IMR-90 (cell line): ENCODE measurements around the gene WIPI1. TPM values are rescaled to one million over a fixed set of nuclear protein-coding genes. Genes with fewer than 3 reads are reported as not detected.

Experiments used
- ATAC-seq: fragments of 200-7000 bp; cut with Tn5 transposase; 2 replicates; pipeline ENCODE4 v1.9.1; 2020; ENCODE audit warnings: low read depth, mild to moderate bottlenecking, moderate library complexity
- BruUV-seq: library from RNA; stranded (reverse); fragments of 400-500 nt; replicated peaks from 2 replicates; lab custom pipeline; 2021; lab: Mats Ljungman, UMichigan
- CTCF ChIA-PET: fragments of 300-600 bp; formaldehyde crosslinking; extraction: SDS; loops from one replicate; lab custom pipeline; 2021; ENCODE audit warnings: antibody characterized with exemption; lab: Yijun Ruan, JAX
- POLR2A ChIA-PET: fragments of 300-600 bp; sonication (Branson Sonifier 250); formaldehyde crosslinking; loops from one replicate; lab custom pipeline; 2022; ENCODE audit warnings: antibody characterized with exemption; ENCODE audit not compliant: unreplicated experiment; lab: Charles Lee
- DNase-seq: peaks from one replicate; pipeline ENCODE4 v3.0.0; 2013
- H2AFZ ChIP-seq: replicated peaks from 2 replicates; pipeline ENCODE3; 2013; ENCODE audit warnings: low read length, mild to moderate bottlenecking; ENCODE audit not compliant: poor library complexity
- H2AK5ac ChIP-seq: 2 replicates; pipeline ENCODE4 v1.6.1; 2013; ENCODE audit warnings: low read depth, low read length, inconsistent platforms
- H2AK9ac ChIP-seq: replicated peaks from 2 replicates; pipeline ENCODE3; 2013; ENCODE audit warnings: mild to moderate bottlenecking, low read depth, low read length, moderate library complexity; ENCODE audit not compliant: poor library complexity
- H2BK120ac ChIP-seq: 2 replicates; pipeline ENCODE4 v1.6.1; 2013; ENCODE audit warnings: low read depth, low read length, inconsistent platforms
- H2BK15ac ChIP-seq: 3 replicates; pipeline ENCODE4 v1.6.1; 2013; ENCODE audit warnings: low read depth, low read length, inconsistent platforms
- H2BK20ac ChIP-seq: 2 replicates; pipeline ENCODE4 v1.6.1; 2013; ENCODE audit warnings: low read depth, mild to moderate bottlenecking, inconsistent platforms, low read length, moderate library complexity
- H2BK5ac ChIP-seq: 2 replicates; pipeline ENCODE4 v1.6.1; 2013; ENCODE audit warnings: mild to moderate bottlenecking, low read depth, low read length, inconsistent platforms; ENCODE audit not compliant: poor library complexity, severe bottlenecking
- H3K14ac ChIP-seq: replicated peaks from 2 replicates; pipeline ENCODE4 v1.6.1; 2013; ENCODE audit warnings: low read depth, low read length, inconsistent platforms
- H3K18ac ChIP-seq: 2 replicates; pipeline ENCODE4 v1.6.1; 2013; ENCODE audit warnings: low read depth, low read length, control low read depth
- H3K23ac ChIP-seq: 2 replicates; pipeline ENCODE4 v1.6.1; 2013; ENCODE audit warnings: low read depth, low read length, inconsistent platforms
- H3K27ac ChIP-seq: 2 replicates; pipeline ENCODE4 v1.5.1; 2013; ENCODE audit warnings: mild to moderate bottlenecking, control low read depth, low read length; ENCODE audit not compliant: insufficient read depth
- H3K27me3 ChIP-seq: 2 replicates; pipeline ENCODE4 v1.6.1; 2013; ENCODE audit warnings: low read length; ENCODE audit not compliant: control insufficient read depth, insufficient read depth
- H3K36me3 ChIP-seq: 2 replicates; pipeline ENCODE4 v1.6.1; 2013; ENCODE audit warnings: low read length, mixed read lengths; ENCODE audit not compliant: control insufficient read depth, insufficient read depth
- H3K4ac ChIP-seq: 2 replicates; pipeline ENCODE4 v1.6.1; 2013; ENCODE audit warnings: low read depth, low read length, inconsistent platforms
- H3K4me1 ChIP-seq: 2 replicates; pipeline ENCODE4 v1.6.1; 2013; ENCODE audit warnings: low read length, mixed read lengths; ENCODE audit not compliant: control insufficient read depth, insufficient read depth
- H3K4me2 ChIP-seq: 2 replicates; pipeline ENCODE4 v1.6.1; 2013; ENCODE audit warnings: low read depth, mild to moderate bottlenecking, control low read depth, low read length, moderate library complexity
- H3K4me3 ChIP-seq: 2 replicates; pipeline ENCODE4 v1.5.1; 2013; ENCODE audit warnings: low read depth, mild to moderate bottlenecking, control low read depth, low read length, moderate library complexity; ENCODE audit not compliant: insufficient read depth
- H3K56ac ChIP-seq: 2 replicates; pipeline ENCODE4 v1.6.1; 2013; ENCODE audit warnings: low read length, inconsistent platforms; ENCODE audit not compliant: insufficient read depth; ENCODE audit errors: extremely low read depth
- H3K79me1 ChIP-seq, 2 experiments: 2 replicates each; pipeline ENCODE4 v1.6.1; 2013; ENCODE audit warnings: low read length in 2 of 2, inconsistent platforms in 1 of 2, low read depth in 1 of 2
- H3K9ac ChIP-seq: 2 replicates; pipeline ENCODE4 v1.6.1; 2013; ENCODE audit warnings: low read depth, low read length, control low read depth
- H3K9me1 ChIP-seq: 2 replicates; pipeline ENCODE4 v1.6.1; 2013; ENCODE audit warnings: low read length, inconsistent platforms; ENCODE audit not compliant: insufficient read depth
- H3K9me3 ChIP-seq: 2 replicates; pipeline ENCODE4 v1.6.1; 2013; ENCODE audit warnings: low read length; ENCODE audit not compliant: control insufficient read depth, insufficient read depth
- H4K20me1 ChIP-seq: 2 replicates; pipeline ENCODE4 v1.6.1; 2013; ENCODE audit warnings: low read length, inconsistent platforms; ENCODE audit not compliant: insufficient read depth
- H4K5ac ChIP-seq: 2 replicates; pipeline ENCODE4 v1.6.1; 2013; ENCODE audit warnings: mild to moderate bottlenecking, low read depth, low read length, control low read depth
- H4K8ac ChIP-seq, 2 experiments: 2 replicates each; pipeline ENCODE4 v1.6.1; 2013; ENCODE audit warnings: low read depth in 2 of 2, low read length in 2 of 2, control low read depth in 1 of 2, inconsistent platforms in 1 of 2
- H4K91ac ChIP-seq: 2 replicates; pipeline ENCODE4 v1.6.1; 2013; ENCODE audit warnings: low read depth, low read length, inconsistent platforms; ENCODE audit not compliant: insufficient read depth
- BHLHE40 ChIP-seq: fragments of 150-350 bp; IDR thresholded peaks from 2 replicates; pipeline ENCODE4 v1.6.1; 2016; ENCODE audit warnings: mild to moderate bottlenecking, low read depth, low read length
- FOS ChIP-seq: fragments of 150-350 bp; IDR thresholded peaks from 2 replicates; pipeline ENCODE4 v1.6.1; 2016; ENCODE audit warnings: low read depth, low read length
- MAFK ChIP-seq: IDR thresholded peaks from 2 replicates; pipeline ENCODE4 v1.6.1; 2012; ENCODE audit warnings: low read depth, low read length, improper control_type of control experiment
- MXI1 ChIP-seq: IDR thresholded peaks from 2 replicates; pipeline ENCODE4 v1.6.1; 2012; ENCODE audit warnings: low read depth, mild to moderate bottlenecking, low read length, moderate library complexity, borderline replicate concordance
- NFE2L2 ChIP-seq: fragments of 150-350 bp; IDR thresholded peaks from 2 replicates; pipeline ENCODE4 v1.6.1; 2016; ENCODE audit warnings: low read depth, mild to moderate bottlenecking, low read length
- RCOR1 ChIP-seq: IDR thresholded peaks from 2 replicates; pipeline ENCODE4 v1.6.1; 2012; ENCODE audit warnings: mild to moderate bottlenecking, low read length, improper control_type of control experiment; ENCODE audit not compliant: insufficient replicate concordance
- RFX5 ChIP-seq: IDR thresholded peaks from 2 replicates; pipeline ENCODE4 v1.8.0; 2012; ENCODE audit warnings: low read depth, mild to moderate bottlenecking, low read length, moderate library complexity
- WGBS, 2 experiments: methylation state at CpG; one replicate each; pipeline versions ENCODE4 v1.1.5 to v1.1.7; 2013; ENCODE audit warnings: missing lambda C conversion rate in 2 of 2; ENCODE audit not compliant: insufficient read length in 1 of 2; ENCODE audit errors: extremely low coverage in 2 of 2; 5-methylcytosine and 5-hydroxymethylcytosine counted together
- dilution Hi-C: fragments of 300-500 bp; cut with HindIII; formaldehyde crosslinking; loops from one replicate; pipeline ENCODE4 v1.14.3; 2018; ENCODE audit warnings: low sequenced_read_pairs; ENCODE audit not compliant: unreplicated experiment
- in situ Hi-C: fragments of 300-500 bp; cut with MboI; formaldehyde crosslinking; loops from 3 replicates; pipeline ENCODE4 v1.14.3; 2019; ENCODE audit warnings: low sequenced_read_pairs, inconsistent platforms, mixed read lengths
- intact Hi-C: fragments of 100-400 bp; cut with micrococcal nuclease; formaldehyde crosslinking; loops from 2 replicates; pipeline ENCODE4 v1.10.0; 2022
- polyA plus RNA-seq, 3 experiments: library from polyadenylated mRNA; depleted of rRNA; stranded (reverse); fragments of >200 nt; gene quantifications; 2 replicates each; pipeline ENCODE4 v1.2.3, GENCODE V29; 2012; ENCODE audit warnings: low replicate concordance in 1 of 3
- total RNA-seq: library from RNA; depleted of rRNA; stranded (reverse); fragments of >200 nt; gene quantifications from 2 replicates; pipeline ENCODE4 v1.2.3, GENCODE V29; 2012
- TF ChIP-seq, protein P1 (sequence below): fragments of 150-350 bp; IDR thresholded peaks from 2 replicates; pipeline ENCODE4 v1.6.1; 2017; ENCODE audit warnings: mild to moderate bottlenecking, antibody characterized with exemption, low read length, low read depth

Gene WIPI1
- total and polyA plus RNA-seq, 2 of the 4 experiments (the other 2 are of a cell fraction) = 78.6 to 129 TPM

GRCh38 chr17:68460146-68460545 lies 2.9 kb upstream of the WIPI1 start:
- Histone ChIP-seq H3K9ac (no peak overlapping the region), H3K27me3 (peaks cover 2% of the 10 kb centered on the region; the same call in 1 of the 2 replicates), H3K56ac (no peak overlapping the region), H3K9me3 (no peaks in the 10 kb centered on the region), H2BK20ac (no peak overlapping the region), H3K79me1 (peaks cover 0 to 15% of the 10 kb centered on the region in 2 experiments; a peak in 2 of 4 replicates), H3K9me1 (no peaks in the 10 kb centered on the region), H4K20me1 (peaks cover 15% of the 10 kb centered on the region; the same call in 1 of the 2 replicates), H3K18ac (no peak overlapping the region), H2AK9ac (no peak overlapping the region), H4K5ac (no peak overlapping the region), H2BK5ac (no peak overlapping the region), H3K4me3 (no peak overlapping the region), H3K4ac (no peak overlapping the region), H4K8ac (no peak overlapping the region), H2BK120ac (no peak overlapping the region), H3K27ac (no peak overlapping the region), H4K91ac (no peak overlapping the region), H3K23ac (no peak overlapping the region), H2BK15ac (no peak overlapping the region), H2AFZ (no peak overlapping the region), H3K36me3 (no peaks in the 10 kb centered on the region), H3K14ac (no peak overlapping the region), H3K4me1 (no peaks in the 10 kb centered on the region), H2AK5ac (no peak overlapping the region), H3K4me2 (no peak overlapping the region)
- DNase-seq (no peak), ATAC-seq (no peak)
- dilution Hi-C loops (no loop called here), intact Hi-C loops (loop anchor here (5.0 to 10.0 kb wide), 3 partner anchors 258 to 785 kb away; no protein-coding TSS in a partner anchor), in situ Hi-C loops (loop anchor here (25.0 kb wide), 1 partner anchor 498 kb away; no protein-coding TSS in a partner anchor)
- BruUV-seq = no TSS peak
- TF ChIP-seq FOS (no peak), MAFK (no peak), NFE2L2 (no peak), RFX5 (no peak), BHLHE40 (no peak), RCOR1 (no peak), MXI1 (no peak)
- TF ChIP-seq, protein P1, sequence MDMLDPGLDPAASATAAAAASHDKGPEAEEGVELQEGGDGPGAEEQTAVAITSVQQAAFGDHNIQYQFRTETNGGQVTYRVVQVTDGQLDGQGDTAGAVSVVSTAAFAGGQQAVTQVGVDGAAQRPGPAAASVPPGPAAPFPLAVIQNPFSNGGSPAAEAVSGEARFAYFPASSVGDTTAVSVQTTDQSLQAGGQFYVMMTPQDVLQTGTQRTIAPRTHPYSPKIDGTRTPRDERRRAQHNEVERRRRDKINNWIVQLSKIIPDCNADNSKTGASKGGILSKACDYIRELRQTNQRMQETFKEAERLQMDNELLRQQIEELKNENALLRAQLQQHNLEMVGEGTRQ = no peak
- ChIA-PET CTCF (interaction anchor here (0.6 kb wide), 1 partner anchor 290 kb away, joined by 3 read pairs; no protein-coding TSS in a partner anchor), POLR2A (no interaction called here)
- no CpG with 5 or more reads among the region's 2 CpGs for WGBS, 2 experiments
